ENCODE results near the gene NMNAT3. TPM values are rescaled to one million over a fixed set of nuclear protein-coding genes. Genes with fewer than 3 reads are reported as not detected.
A peak's percentile ranks its signal among the peaks of the same experiment; 100 is the strongest.
"Not testable (repeated sequence)": the region's sequence is repeated elsewhere in the genome, so short reads cannot be mapped to it uniquely, and the experiment has no call there.

NMNAT3 gene
- total RNA-seq, 1 donor from 2014 or later, result 1.6 TPM

DNA sequence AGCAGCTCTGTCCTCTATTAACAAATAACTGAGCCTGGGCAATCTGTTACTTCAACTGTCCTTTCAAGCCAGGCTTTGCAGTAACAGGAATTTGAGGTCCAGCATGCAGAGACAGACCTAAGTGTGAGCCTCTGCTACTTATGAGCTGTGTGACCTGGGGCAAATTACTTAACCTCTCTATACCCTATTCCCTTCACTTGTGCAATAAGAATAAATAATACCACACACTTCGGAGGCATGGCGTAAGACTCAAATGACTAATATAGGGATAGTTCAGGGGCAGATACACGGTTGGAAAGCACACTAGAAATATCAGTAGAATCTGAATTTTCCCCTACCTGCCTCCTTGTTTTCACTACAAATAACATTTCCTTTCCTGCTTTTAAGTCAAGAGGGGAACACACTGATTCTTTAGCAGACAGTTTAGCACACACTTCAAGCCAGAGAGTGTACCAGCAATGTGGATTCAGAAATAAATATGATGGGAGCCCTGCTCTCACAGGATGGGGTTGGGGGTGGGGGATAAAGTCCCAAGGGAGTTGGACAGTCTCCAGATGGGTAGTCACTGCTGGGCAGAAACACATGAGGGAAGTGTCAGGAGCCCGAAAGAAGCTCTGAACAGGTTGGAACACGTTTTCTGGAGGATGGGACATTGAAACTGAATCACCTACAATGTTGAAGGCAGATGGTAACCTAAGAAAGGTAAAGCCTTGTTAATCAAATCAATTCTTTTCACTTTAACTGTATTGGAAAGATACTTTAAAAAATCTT, 76.4 kb downstream of the NMNAT3 start:
- no peak overlapping the region for H3K4me3 ChIP-seq (ENCODE audit: low read depth, low read length)
- no peak for DNase-seq (ENCODE audit: low read depth)
- TF ChIP-seq, protein P1, sequence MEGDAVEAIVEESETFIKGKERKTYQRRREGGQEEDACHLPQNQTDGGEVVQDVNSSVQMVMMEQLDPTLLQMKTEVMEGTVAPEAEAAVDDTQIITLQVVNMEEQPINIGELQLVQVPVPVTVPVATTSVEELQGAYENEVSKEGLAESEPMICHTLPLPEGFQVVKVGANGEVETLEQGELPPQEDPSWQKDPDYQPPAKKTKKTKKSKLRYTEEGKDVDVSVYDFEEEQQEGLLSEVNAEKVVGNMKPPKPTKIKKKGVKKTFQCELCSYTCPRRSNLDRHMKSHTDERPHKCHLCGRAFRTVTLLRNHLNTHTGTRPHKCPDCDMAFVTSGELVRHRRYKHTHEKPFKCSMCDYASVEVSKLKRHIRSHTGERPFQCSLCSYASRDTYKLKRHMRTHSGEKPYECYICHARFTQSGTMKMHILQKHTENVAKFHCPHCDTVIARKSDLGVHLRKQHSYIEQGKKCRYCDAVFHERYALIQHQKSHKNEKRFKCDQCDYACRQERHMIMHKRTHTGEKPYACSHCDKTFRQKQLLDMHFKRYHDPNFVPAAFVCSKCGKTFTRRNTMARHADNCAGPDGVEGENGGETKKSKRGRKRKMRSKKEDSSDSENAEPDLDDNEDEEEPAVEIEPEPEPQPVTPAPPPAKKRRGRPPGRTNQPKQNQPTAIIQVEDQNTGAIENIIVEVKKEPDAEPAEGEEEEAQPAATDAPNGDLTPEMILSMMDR (conservative IDR thresholded peaks at IDR 0.05; ENCODE audit: low read depth, low read length), result no peak

DNA sequence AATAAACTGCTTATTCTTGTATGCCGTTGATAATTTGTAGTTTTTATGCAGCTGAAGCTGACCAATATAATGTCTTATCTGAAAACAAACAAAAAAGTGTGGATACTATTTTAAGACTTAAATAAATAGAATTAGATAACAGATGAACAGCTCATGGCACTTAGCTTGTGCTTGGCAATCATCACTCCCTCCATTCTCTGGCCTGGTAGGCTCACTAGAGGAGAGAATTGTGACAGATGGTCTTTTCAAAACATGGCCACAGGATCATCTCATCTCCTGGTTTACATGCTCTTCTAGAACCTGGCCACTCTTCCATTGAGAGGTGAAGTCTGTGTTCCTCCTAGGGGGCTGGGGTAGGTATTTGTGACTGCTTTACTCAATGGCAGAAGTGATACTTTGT, 79.8 kb downstream of the NMNAT3 start:
- TF ChIP-seq, protein P1 (conservative IDR thresholded peaks at IDR 0.05; ENCODE audit: low read depth, low read length), result no peak
- no peak for DNase-seq (ENCODE audit: low read depth)
- H3K4me3 ChIP-seq (ENCODE audit: low read depth, low read length), result no peak overlapping the region

DNA sequence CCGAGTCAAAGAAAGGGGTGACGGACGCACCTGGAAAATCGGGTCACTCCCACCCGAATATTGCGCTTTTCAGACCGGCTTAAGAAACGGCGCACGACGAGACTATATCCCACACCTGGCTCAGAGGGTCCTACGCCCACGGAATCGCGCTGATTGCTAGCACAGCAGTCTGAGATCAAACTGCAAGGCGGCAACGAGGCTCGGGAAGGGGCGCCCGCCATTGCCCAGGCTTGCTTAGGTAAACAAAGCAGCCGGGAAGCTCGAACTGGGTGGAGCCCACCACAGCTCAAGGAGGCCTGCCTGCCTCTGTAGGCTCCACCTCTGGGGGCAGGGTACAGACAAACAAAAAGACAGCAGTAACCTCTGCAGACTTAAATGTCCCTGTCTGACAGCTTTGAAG, 86.6 kb downstream of the NMNAT3 start:
- not testable (repeated sequence) for H3K4me3 ChIP-seq (ENCODE audit: low read depth, low read length); DNase-seq (ENCODE audit: low read depth)

DNA sequence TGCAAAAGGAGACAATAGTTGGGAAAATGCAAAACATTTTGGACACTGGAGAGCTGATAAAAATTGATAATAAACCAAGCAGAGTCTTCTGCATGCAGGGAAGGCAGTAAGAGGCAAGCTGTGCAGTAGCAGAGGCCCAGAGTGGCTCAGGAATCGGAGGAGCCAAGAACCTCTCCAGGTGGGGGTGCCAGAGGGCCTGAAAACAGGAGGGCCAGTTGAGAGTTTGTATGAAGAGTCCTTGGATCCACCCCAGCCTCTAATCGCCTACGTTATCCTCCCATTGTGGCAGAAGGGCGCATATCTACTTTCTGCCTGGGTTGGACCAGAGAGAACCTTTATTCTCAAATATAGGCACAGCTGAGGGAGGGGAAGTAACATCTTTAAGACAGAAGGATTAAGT, 89.3 kb downstream of the NMNAT3 start:
- TF ChIP-seq, protein P1 (conservative IDR thresholded peaks at IDR 0.05; ENCODE audit: low read depth, low read length), result peak; percentile 50
- no peak for DNase-seq (ENCODE audit: low read depth)
- no peak overlapping the region for H3K4me3 ChIP-seq (ENCODE audit: low read depth, low read length)

DNA sequence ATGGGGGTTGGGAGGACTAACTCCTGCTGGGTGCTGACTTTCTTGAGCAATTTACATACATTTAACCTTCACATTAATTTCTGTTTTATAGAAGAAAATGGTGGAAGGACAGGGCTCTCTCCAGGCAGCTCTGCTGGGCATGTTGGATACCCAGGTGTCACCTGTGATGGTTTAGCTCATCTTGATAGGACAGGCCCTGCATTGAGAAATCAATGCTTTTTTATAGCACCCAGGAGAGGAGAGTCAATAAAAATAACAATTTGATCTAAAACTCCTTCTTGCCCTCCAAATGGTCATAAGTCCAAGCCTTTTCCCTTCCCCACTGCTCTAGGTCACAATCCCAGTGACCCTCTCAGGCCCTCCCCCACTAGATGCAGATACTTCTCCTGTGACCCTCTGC, 90.0 kb downstream of the NMNAT3 start:
- H3K4me3 ChIP-seq (ENCODE audit: low read depth, low read length), result no peak overlapping the region
- DNase-seq (ENCODE audit: low read depth), result no peak
- TF ChIP-seq, protein P1 (conservative IDR thresholded peaks at IDR 0.05; ENCODE audit: low read depth, low read length), result no peak

DNA sequence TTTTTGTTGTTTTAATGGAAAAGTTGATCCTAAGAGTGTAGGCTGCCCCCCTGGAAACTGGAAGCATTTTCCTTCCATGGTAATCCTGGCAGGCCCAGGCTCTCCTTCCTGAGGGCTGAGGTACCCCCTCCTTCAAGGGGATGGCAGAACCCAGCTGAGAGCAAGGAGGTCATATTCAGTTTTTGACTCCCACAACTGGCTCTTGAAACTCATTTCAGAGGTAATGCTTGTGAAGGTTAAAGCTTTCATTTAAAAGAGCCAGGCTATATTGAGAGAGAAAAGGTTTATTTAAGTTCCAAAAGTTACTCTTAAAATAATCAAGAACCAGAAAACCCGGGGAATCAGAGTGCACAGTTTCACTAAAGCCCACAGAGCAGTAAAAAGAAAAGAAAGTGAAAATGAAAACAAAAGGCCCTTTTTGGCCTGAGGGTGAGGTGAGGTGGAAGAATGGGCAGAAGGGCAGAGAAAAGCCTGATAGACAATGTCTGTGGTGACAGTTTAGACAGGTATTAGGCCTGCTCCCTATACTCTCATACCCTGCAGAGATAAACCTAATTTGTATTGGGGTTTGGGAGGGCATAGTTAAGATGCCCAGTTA, 91.3 kb downstream of the NMNAT3 start:
- H3K4me3 ChIP-seq (ENCODE audit: low read depth, low read length), result no peak overlapping the region
- DNase-seq (ENCODE audit: low read depth), result no peak
- TF ChIP-seq, protein P1 (conservative IDR thresholded peaks at IDR 0.05; ENCODE audit: low read depth, low read length), result no peak

DNA sequence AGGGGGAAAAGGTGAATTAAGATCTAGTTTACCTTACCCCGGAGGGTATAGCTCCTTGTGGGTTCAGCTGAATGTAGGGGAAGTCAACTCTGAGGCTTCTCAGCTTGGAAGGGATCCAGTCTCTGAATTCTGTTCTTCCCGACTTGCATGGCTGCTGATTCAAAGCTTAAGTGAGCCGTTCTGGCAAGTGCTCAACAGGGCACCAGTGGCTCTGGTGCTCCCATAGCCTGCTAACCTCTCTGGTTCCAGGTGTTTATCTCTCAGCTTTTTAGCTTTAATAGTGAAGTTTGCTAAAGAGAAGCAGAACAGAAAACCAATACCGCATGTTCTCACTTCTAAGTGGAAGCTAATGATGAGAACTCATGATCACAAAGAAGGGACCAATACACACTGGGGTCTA, 92.0 kb downstream of the NMNAT3 start:
- no peak for DNase-seq (ENCODE audit: low read depth)
- TF ChIP-seq, protein P1 (conservative IDR thresholded peaks at IDR 0.05; ENCODE audit: low read depth, low read length), result no peak
- no peak overlapping the region for H3K4me3 ChIP-seq (ENCODE audit: low read depth, low read length)

DNA sequence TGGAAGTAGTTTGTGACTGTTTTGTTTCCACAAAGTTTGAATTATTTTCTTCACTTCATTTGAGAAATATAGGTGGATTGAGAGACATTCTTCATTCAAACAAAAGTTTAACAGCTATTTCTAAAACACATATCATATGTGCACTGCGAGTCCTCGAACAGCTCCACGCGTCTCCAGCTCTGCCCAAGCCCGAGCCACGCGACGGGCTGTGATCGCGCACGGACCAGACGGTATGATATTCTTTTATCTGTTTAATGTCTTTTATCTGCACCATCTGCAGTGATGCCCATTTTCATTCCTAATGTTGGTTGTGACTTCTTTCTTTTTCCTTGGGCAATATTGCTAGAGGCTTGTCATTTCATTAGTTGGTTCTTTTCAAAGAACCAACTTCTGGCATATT, 94.1 kb downstream of the NMNAT3 start:
- not testable (repeated sequence) for H3K4me3 ChIP-seq (ENCODE audit: low read depth, low read length)

More for the DNA sequence above, 94.1 kb downstream of the NMNAT3 start:
- DNase-seq (ENCODE audit: low read depth), result not testable (repeated sequence)
